ENCODE results near the gene ACTG2.
A peak's percentile ranks its signal among the peaks of the same experiment; 100 is the strongest.
"Not testable (repeated sequence)": the region's sequence is repeated elsewhere in the genome, so short reads cannot be mapped to it uniquely, and the experiment has no call there.

The ACTG2 gene

DNA sequence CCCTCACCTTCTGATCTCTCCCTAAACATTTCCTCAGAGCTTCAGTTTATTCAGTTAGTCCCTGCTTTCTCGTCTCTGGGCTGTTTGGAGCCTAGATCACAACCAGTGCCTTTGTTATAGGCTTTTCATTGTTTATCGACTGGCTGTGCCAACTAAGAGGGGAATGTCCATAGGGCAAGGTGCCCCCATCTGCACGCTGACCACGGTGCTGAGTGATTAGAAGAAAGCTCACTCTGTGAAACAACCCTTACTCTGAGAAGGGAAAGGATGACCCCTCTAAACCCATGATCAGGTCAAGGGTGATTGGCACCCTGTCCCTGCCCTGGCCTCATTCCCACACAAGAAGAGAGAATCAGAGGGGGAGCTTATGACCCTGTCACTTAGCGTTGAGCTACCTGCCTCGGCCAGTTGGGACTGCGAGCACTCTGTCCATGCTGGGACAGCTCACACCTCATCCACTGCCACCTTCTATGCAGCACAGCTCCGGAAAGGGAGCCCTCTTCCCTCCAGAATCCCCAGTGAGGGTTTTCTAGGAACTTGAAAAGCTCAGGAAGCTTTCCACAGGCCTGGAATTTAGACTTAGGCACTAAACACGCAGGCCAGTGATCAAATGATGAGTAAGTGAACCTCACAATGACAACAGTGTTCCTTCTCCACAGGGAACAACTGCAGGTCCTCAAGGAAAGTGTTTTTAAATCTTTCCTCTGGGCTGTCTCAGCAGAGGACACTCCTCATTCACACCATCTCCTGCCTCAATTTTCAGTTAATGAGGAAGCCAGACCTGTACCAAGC, 2.3 kb upstream of the ACTG2 start:
- DNase-seq (ENCODE audit: low read depth), result no peak
- no peak overlapping the region for H3K4me3 ChIP-seq (ENCODE audit: low read depth, low read length)

DNA sequence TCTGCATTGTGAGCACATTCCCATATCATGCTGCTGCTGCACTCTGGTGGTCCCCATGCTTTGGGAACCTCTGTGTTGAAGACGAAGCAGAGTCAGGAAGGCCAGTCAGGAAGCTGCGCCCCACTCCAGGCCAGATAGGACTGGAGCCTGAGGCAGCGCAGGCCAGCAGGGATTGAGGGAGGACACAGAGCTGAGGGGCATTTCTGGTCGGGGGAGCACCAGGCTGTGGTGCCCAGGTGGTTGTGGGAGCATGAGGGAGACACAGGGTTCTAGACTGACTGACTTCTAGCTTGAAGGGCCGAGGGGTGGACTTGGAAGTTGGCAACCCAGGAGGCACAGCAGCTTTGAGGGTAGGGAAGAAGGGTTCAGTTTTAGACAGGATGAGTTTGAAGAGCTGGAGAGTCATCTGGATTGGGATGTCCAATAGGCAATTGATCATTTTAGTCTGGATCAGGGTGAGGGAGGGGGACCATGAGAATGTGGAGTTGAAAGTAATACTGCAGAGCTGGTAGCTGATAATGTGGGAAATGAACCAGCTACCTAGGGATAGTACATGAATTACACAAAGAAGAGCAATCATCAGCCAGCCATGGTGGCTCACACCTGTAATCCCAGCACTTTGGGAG, 1.4 kb upstream of the ACTG2 start:
- no peak for DNase-seq (ENCODE audit: low read depth)
- no peak overlapping the region for H3K4me3 ChIP-seq (ENCODE audit: low read depth, low read length)

DNA sequence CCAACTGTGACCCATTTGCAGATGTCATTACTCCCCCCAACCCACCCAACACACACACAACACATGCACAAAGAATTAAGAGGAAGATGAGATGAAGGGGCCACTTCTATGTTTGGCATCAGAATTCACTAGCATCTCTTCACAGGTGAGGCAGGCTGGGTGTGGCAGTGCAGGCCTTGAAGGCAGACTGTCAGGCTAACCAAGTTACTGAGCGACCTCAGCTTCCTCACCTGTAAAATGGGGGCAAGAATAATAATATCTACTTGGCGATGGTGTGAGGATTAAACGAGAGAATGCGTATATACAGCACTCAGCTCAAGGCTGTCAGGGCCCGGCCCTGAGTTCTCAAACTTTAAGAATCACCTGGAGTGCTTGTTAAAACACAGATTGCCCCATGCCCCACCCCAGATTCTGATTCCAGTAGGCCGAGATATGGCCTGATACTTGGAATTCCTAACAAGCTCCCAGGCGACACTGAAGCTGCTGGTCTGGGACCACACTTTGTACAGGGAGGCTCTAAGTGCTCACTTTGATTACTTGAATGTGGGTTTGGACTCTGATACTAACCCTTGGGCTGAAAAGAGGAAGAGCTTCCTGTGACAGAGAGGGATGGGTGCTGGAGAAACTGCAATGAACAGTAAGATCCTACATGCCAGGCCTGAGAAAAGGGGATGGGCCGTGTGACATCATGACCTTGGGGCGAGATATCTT, 1.1 kb downstream of the ACTG2 start:
- no peak overlapping the region for H3K4me3 ChIP-seq (ENCODE audit: low read depth, low read length)
- no peak for DNase-seq (ENCODE audit: low read depth)

- DNase-seq (ENCODE audit: low read depth), result no peak
- no peak overlapping the region for H3K4me3 ChIP-seq (ENCODE audit: low read depth, low read length)
Measured at GRCh38 chr2:73894475-73894850, 1.7 kb downstream of the ACTG2 start.

DNA sequence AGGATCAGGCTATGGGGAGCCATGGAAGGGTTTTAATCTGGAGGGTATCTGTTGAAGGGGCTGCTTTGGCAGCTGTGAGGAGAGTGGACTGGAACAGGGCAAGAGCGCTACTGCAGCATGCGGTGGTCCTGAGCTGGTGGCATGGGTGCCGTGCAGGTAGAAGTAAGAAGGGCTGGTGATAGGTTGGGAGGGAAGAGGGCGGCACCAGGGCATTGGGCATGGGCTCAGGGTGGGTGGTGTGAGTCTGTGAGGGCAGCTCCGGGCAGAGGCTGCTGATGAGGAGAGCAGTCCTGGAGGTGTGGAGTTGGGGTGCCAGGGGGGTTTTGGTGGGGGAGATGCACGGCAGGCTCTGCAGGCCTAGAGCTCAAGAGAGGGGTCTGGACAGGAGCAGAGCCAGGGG, 2.1 kb downstream of the ACTG2 start:
- no peak for DNase-seq (ENCODE audit: low read depth)
- no peak overlapping the region for H3K4me3 ChIP-seq (ENCODE audit: low read depth, low read length)

DNA sequence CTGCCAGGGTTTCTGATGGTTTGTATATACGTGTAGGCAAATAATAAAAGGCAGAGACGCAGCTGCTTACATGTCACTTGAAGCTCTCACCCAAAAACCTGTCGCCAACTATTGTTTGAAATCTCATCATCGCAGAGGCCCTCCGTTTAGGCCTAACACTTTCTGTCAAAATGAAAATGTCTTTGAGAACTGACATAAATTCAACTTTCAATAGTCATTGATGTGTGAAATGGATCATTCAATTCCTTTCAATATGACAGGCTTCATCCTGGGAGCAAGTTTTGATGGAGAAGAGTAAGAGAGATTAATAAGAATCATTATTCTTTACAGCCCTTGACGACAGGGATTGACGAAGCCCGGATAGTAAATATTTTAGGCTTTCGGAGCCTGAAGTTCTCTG, 2.7 kb downstream of the ACTG2 start:
- no peak for DNase-seq (ENCODE audit: low read depth)
- no peak overlapping the region for H3K4me3 ChIP-seq (ENCODE audit: low read depth, low read length)

DNA sequence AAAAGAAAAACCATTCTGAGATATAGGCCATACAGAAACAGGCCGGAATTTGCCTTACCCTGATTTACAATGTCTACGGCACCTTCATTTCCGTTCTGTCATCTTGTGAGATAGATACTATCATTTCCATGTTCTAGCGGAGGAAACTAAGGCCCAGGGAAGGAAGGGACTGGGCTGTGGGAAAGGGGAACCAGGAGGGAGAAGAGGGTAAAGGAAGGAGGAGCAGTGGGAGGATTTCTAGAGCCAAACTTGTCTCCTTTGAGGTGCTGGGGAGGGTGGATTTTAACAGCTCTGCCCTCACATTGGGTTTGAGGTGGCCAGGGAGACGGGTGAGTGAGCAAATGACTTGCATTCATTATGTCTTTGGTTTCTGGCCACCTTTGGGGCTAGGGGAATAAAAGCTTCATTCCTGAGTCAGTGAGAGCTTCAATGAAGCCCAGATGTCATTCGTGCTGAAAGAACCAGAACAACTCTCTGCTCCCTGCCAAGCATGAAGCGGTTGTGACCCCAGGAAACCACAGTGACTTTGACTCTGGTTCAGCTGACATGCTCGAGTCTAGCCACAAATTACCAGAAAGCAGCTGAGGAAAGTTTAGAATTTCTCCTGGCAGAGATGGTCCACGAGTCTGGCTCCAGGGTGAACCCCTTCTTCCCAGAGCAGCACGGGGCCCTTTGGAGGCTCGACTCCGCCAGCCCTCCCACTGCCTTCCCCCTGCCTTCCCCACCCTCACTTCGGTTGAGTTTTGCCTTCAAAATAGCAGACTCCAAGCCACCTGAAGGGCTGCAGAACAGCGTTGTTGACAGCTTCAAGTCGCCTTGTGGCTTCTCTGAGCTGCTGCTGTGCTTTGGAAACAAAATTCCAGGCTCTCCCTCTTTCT, 3.8 kb downstream of the ACTG2 start:
- peak; percentile 89 for DNase-seq (ENCODE audit: low read depth)

GRCh38 chr2:73897240-73897583, 4.4 kb downstream of the ACTG2 start:
- DNase-seq (ENCODE audit: low read depth), result no peak
- no peak overlapping the region for H3K4me3 ChIP-seq (ENCODE audit: low read depth, low read length)

More for the DNA sequence above, 3.8 kb downstream of the ACTG2 start:
- no peak overlapping the region for H3K4me3 ChIP-seq (ENCODE audit: low read depth, low read length)

- no peak overlapping the region for H3K4me3 ChIP-seq (ENCODE audit: low read depth, low read length)
- DNase-seq (ENCODE audit: low read depth), result no peak
Measured at GRCh38 chr2:73897934-73898333, 5.1 kb downstream of the ACTG2 start.

- DNase-seq (ENCODE audit: low read depth), result no peak
Measured at GRCh38 chr2:73899801-73900336, 7.1 kb downstream of the ACTG2 start.

GRCh38 chr2:73901143-73901542, 8.3 kb downstream of the ACTG2 start:
- no peak overlapping the region for H3K4me3 ChIP-seq (ENCODE audit: low read depth, low read length)
- no peak for DNase-seq (ENCODE audit: low read depth)

More at GRCh38 chr2:73899801-73900336, 7.1 kb downstream of the ACTG2 start:
- H3K4me3 ChIP-seq (ENCODE audit: low read depth, low read length), result no peak overlapping the region

DNA sequence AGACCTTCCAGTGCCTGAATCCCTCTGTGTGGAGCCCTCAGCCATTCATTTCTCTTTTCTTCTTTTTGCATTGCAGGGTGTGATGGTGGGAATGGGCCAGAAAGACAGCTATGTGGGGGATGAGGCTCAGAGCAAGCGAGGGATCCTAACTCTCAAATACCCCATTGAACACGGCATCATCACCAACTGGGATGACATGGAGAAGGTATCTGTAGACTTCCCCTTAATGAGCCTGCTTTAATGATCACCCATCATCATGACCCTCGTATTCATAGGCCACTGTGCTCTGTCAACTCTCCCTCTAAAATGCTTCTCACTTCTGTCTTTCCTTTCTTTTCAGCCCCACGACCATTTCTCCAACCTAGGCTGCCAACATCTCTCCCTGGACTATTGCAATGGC, 9.5 kb downstream of the ACTG2 start:
- H3K4me3 ChIP-seq (ENCODE audit: low read depth, low read length), result no peak overlapping the region
- DNase-seq (ENCODE audit: low read depth), result no peak

DNA sequence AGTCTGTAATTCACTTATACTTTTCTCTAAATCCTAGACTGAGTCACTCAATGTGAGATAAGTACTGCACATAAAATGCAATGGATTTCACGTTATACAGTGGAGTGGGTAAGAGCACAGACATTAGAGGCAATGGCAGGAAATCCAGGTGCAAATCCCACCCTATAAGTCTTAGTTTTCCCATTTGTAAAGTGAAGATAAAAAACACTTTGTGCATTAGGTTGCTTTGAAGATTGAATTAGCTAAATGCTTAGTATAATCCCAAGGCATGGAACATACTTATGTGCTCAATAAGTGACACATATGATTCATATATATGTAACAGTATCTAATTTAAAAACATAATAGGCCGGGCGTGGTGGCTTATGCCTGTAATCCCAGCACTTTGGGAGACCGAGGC, 10.5 kb downstream of the ACTG2 start:
- H3K4me3 ChIP-seq (ENCODE audit: low read depth, low read length), result no peak overlapping the region
- no peak for DNase-seq (ENCODE audit: low read depth)

DNA sequence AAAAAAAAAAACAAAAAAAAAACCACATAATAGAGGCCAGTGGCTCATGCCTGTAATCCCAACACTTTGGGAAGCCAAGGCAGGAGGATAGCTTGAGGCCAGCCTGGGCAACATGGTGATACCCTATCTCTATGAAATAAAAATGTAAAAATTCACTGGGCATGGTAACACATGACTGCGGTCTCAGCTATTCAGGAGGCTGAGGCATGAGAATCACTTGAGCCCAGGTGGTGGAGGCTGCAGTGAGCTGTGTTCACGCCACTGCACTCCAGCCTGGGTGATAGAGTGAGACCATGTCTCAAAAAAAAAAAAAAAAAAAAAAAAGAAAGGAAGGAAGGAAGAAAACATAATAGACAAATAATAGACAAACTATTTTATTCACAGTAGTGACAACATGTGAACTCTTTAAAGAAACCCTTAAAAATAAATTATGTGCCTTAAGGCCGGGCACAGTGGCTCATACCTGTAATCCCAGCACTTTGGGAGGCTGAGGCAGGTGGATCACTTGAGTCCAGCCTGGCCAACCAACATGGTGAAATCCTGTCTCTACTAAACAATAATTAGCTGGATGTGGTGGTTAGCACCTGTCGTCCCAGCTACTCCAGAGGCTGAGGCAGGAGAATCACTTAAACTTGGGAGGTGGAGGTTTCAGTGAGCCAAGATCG, 11.3 kb downstream of the ACTG2 start:
- DNase-seq (ENCODE audit: low read depth); H3K4me3 ChIP-seq (ENCODE audit: low read depth, low read length): not testable (repeated sequence)

DNA sequence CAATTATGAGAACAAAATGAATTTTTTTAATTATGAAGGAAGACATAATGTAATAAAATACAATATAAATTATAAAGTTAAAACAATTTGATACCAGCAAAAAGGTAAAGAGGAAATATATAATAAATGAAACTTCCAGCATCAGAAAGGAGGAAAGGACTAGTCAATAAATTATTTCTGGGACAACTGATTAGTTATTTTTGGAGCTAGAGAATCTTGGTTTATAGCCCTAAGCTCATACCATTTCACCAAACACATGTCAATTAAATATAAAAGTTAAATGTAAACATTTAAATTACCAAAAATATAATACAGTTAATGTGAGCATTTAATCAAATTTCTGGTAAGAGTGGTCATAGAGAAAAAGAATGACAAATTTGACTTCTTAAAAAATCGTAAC, 12.1 kb downstream of the ACTG2 start:
- no peak for DNase-seq (ENCODE audit: low read depth)
- no peak overlapping the region for H3K4me3 ChIP-seq (ENCODE audit: low read depth, low read length)

DNA sequence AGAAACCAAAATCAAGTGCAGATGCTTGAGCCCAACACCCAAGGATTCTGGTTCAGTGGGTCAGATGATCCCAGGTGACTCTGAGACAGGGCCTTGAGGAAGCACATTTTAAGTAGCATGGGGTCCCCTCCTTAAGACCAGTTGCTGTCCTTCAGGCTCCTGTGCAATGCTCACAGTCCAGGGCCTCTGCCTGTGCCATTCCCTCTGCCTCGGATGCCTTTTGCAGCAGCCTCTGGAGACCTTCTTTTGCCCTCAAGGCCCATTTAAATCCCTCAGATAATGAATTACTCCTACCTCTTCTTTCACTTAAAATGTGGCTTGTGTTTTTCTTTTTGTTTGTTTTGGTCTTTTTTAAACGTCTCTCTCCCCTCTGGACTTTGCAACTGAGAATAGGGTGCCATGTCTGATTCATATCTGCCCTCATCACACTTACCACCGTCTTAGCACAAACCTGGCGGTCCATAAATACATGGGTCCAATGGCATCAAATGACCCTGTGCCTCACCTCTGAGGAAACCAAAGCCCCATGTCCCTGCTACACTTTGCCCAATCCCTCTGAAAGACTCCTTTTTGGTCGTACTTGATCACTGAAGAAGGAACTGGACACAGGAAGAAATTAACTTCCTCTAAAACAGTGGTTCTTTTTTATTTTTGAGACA, 14.2 kb downstream of the ACTG2 start:
- H3K4me3 ChIP-seq (ENCODE audit: low read depth, low read length), result no peak overlapping the region
- no peak for DNase-seq (ENCODE audit: low read depth)

DNA sequence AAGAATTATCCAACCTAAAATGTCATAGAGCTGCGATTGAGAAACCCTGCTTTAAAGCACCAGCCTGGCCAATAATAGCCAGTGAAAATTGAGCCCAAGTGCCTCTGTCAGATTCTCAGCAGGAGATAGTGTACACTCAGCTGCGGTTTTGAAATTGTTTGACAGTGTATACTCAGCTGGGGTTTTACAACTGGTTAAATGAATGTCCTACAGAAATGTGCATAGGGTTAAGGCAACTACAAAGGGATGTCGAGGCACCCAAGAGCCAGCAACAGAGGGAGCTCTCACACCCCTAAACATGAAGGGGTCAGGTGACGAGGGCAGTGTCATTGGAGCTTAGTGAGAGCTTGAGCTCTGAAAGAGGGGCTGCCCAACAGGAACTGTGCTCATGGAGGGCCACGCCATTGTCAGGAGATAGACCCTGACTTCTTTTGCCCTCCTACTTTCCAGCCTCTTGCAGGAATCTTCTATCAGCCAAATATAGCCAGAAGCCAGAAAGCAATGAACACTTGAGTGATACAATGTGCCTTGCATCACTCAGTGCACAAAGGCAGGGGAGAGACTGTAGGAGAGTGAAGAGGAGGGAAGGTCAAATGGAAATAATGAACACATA, 15.1 kb downstream of the ACTG2 start:
- peak; percentile 59 for DNase-seq (ENCODE audit: low read depth)
- no peak overlapping the region for H3K4me3 ChIP-seq (ENCODE audit: low read depth, low read length)

Measured in skeletal muscle cell (primary cell).